T-helper 1 cell treated with Interleukin-12 subunit alpha and Interleukin-12 subunit beta and Interleukin-4 antibody, amounts not matched to agents 30 μg/mL and 1 μg/mL, for 36 hours (primary cell): Measurements from ENCODE around the gene QSOX2.

ENCODE experiments used
- H3K27ac Mint-ChIP-seq: one replicate; pipeline ENCODE4 v1.8.0; 2021; ENCODE audit warnings: mild to moderate bottlenecking, mixed read lengths
- H3K27me3 Mint-ChIP-seq: one replicate; pipeline ENCODE4 v1.8.0; 2021; ENCODE audit warnings: low read depth, mixed read lengths
- H3K36me3 Mint-ChIP-seq: one replicate; pipeline ENCODE4 v1.8.0; 2021; ENCODE audit warnings: low read depth, mixed read lengths
- H3K4me1 Mint-ChIP-seq: one replicate; pipeline ENCODE4 v1.8.0; 2021; ENCODE audit warnings: low read depth, mixed read lengths
- H3K4me3 Mint-ChIP-seq: one replicate; pipeline ENCODE4 v1.8.0; 2021; ENCODE audit warnings: mild to moderate bottlenecking, moderate library complexity, mixed read lengths
- H3K9me3 Mint-ChIP-seq: one replicate; pipeline ENCODE4 v1.8.0; 2021; ENCODE audit warnings: mixed read lengths

Gene QSOX2

GRCh38 chr9:136189394-136190236 is 56.0 kb downstream of the QSOX2 start:
- Mint-ChIP-seq H3K9me3 (no peaks in the 10 kb centered on the region), H3K27ac (no peak overlapping the region), H3K27me3 (peaks cover 30% of the 10 kb centered on the region), H3K4me1 (no peaks in the 10 kb centered on the region), H3K4me3 (no peak overlapping the region), H3K36me3 (no peaks in the 10 kb centered on the region)

GRCh38 chr9:136187683-136188586 is 57.7 kb downstream of the QSOX2 start:
- Mint-ChIP-seq H3K36me3 (no peaks in the 10 kb centered on the region), H3K4me1 (no peaks in the 10 kb centered on the region), H3K4me3 (no peak overlapping the region), H3K27ac (no peak overlapping the region), H3K9me3 (no peaks in the 10 kb centered on the region), H3K27me3 (peaks cover 27% of the 10 kb centered on the region)

GRCh38 chr9:136187197-136187596 is 58.4 kb downstream of the QSOX2 start:
- H3K27me3 Mint-ChIP-seq, result peaks cover 23% of the 10 kb centered on the region
- no peak overlapping the region for H3K27ac Mint-ChIP-seq
- H3K4me1 Mint-ChIP-seq, result no peaks in the 10 kb centered on the region
- H3K4me3 Mint-ChIP-seq, result no peak overlapping the region
- H3K9me3 Mint-ChIP-seq, result no peaks in the 10 kb centered on the region
- H3K36me3 Mint-ChIP-seq, result no peaks in the 10 kb centered on the region

GRCh38 chr9:136186386-136186785 is 59.2 kb downstream of the QSOX2 start:
- Mint-ChIP-seq H3K9me3 (no peaks in the 10 kb centered on the region), H3K36me3 (no peaks in the 10 kb centered on the region), H3K4me1 (no peaks in the 10 kb centered on the region), H3K27me3 (peaks cover 17% of the 10 kb centered on the region), H3K27ac (no peak overlapping the region), H3K4me3 (no peak overlapping the region)

GRCh38 chr9:136185596-136186366 is 59.8 kb downstream of the QSOX2 start:
- Mint-ChIP-seq H3K4me1 (no peaks in the 10 kb centered on the region), H3K27me3 (peaks cover 10% of the 10 kb centered on the region), H3K9me3 (no peaks in the 10 kb centered on the region), H3K36me3 (no peaks in the 10 kb centered on the region), H3K27ac (no peak overlapping the region), H3K4me3 (no peak overlapping the region)

GRCh38 chr9:136185066-136185465 is 60.5 kb downstream of the QSOX2 start:
- Mint-ChIP-seq H3K4me1 (no peaks in the 10 kb centered on the region), H3K9me3 (no peaks in the 10 kb centered on the region), H3K4me3 (no peak overlapping the region), H3K27me3 (peaks cover 4% of the 10 kb centered on the region), H3K36me3 (no peaks in the 10 kb centered on the region), H3K27ac (no peak overlapping the region)

- H3K27ac Mint-ChIP-seq, result no peak overlapping the region
- no peak overlapping the region for H3K4me3 Mint-ChIP-seq
- no peaks in the 10 kb centered on the region for H3K4me1 Mint-ChIP-seq
- H3K9me3 Mint-ChIP-seq, result no peaks in the 10 kb centered on the region
- no peaks in the 10 kb centered on the region for H3K27me3 Mint-ChIP-seq
- no peaks in the 10 kb centered on the region for H3K36me3 Mint-ChIP-seq
Observed at GRCh38 chr9:136182850-136183422, 62.7 kb downstream of the QSOX2 start.

- H3K4me1 Mint-ChIP-seq, result no peaks in the 10 kb centered on the region
- no peaks in the 10 kb centered on the region for H3K27me3 Mint-ChIP-seq
- H3K36me3 Mint-ChIP-seq, result no peaks in the 10 kb centered on the region
- H3K27ac Mint-ChIP-seq, result no peak overlapping the region
- H3K4me3 Mint-ChIP-seq, result no peak overlapping the region
- H3K9me3 Mint-ChIP-seq, result no peaks in the 10 kb centered on the region
Observed at GRCh38 chr9:136182420-136182787, 63.2 kb downstream of the QSOX2 start.

GRCh38 chr9:136181784-136182419 is 63.7 kb downstream of the QSOX2 start:
- H3K9me3 Mint-ChIP-seq, result no peaks in the 10 kb centered on the region
- H3K4me3 Mint-ChIP-seq, result no peak overlapping the region
- H3K4me1 Mint-ChIP-seq, result no peaks in the 10 kb centered on the region
- no peaks in the 10 kb centered on the region for H3K27me3 Mint-ChIP-seq
- no peaks in the 10 kb centered on the region for H3K36me3 Mint-ChIP-seq
- no peak overlapping the region for H3K27ac Mint-ChIP-seq

GRCh38 chr9:136180586-136180985 is 65.0 kb downstream of the QSOX2 start:
- Mint-ChIP-seq H3K36me3 (no peaks in the 10 kb centered on the region), H3K27ac (no peak overlapping the region), H3K4me1 (no peaks in the 10 kb centered on the region), H3K27me3 (no peaks in the 10 kb centered on the region), H3K4me3 (no peak overlapping the region), H3K9me3 (no peaks in the 10 kb centered on the region)

- Mint-ChIP-seq H3K4me1 (no peaks in the 10 kb centered on the region), H3K27me3 (no peaks in the 10 kb centered on the region), H3K4me3 (no peak overlapping the region), H3K36me3 (no peaks in the 10 kb centered on the region), H3K9me3 (no peaks in the 10 kb centered on the region), H3K27ac (no peak overlapping the region)
Observed at GRCh38 chr9:136179761-136180160, 65.9 kb downstream of the QSOX2 start.

GRCh38 chr9:136179101-136179616 is 66.5 kb downstream of the QSOX2 start:
- no peak overlapping the region for H3K4me3 Mint-ChIP-seq
- no peaks in the 10 kb centered on the region for H3K36me3 Mint-ChIP-seq
- H3K4me1 Mint-ChIP-seq, result no peaks in the 10 kb centered on the region
- H3K27me3 Mint-ChIP-seq, result no peaks in the 10 kb centered on the region
- H3K27ac Mint-ChIP-seq, result no peak overlapping the region
- no peaks in the 10 kb centered on the region for H3K9me3 Mint-ChIP-seq

- H3K9me3 Mint-ChIP-seq, result no peaks in the 10 kb centered on the region
- H3K36me3 Mint-ChIP-seq, result no peaks in the 10 kb centered on the region
- H3K4me3 Mint-ChIP-seq, result no peak overlapping the region
- H3K27ac Mint-ChIP-seq, result no peak overlapping the region
- H3K4me1 Mint-ChIP-seq, result no peaks in the 10 kb centered on the region
- no peaks in the 10 kb centered on the region for H3K27me3 Mint-ChIP-seq
Observed at GRCh38 chr9:136178773-136179075, 66.9 kb downstream of the QSOX2 start.
